ENCODE measurements around the gene OTUD7B.
A peak's percentile ranks its signal among the peaks of the same experiment; 100 is the strongest.

Gene OTUD7B

GRCh38 chr1:149945206-149945605, 65.3 kb downstream of the OTUD7B start:
- ATAC-seq: no peak

GRCh38 chr1:149942885-149943284, 67.6 kb downstream of the OTUD7B start:
- ATAC-seq: no peak
- TF ChIP-seq POU6F1 (CRISPR knock-in tag; IDR thresholded peaks at IDR 0.05; ENCODE audit: borderline replicate concordance, low read depth): no peak

More at GRCh38 chr1:149945206-149945605, 65.3 kb downstream of the OTUD7B start:
- TF ChIP-seq ZNF565 (CRISPR knock-in tag; conservative IDR thresholded peaks at IDR 0.05; ENCODE audit: low read depth) (no peak), CREB5 (CRISPR knock-in tag; IDR thresholded peaks at IDR 0.05; ENCODE audit: low read depth) (no peak), RARB (CRISPR knock-in tag; IDR thresholded peaks at IDR 0.05) (no peak), TSHZ2 (CRISPR knock-in tag; IDR thresholded peaks at IDR 0.05) (no peak), ZNF70 (CRISPR knock-in tag; IDR thresholded peaks at IDR 0.05) (no peak), ZC3H10 (CRISPR knock-in tag; IDR thresholded peaks at IDR 0.05) (no peak), ESRRG (CRISPR knock-in tag; IDR thresholded peaks at IDR 0.05) (no peak), ARNTL (CRISPR knock-in tag; IDR thresholded peaks at IDR 0.05; ENCODE audit: borderline replicate concordance, low read depth) (no peak), PATZ1 (CRISPR knock-in tag; IDR thresholded peaks at IDR 0.05; ENCODE audit: borderline replicate concordance) (no peak), TCF4 (CRISPR knock-in tag; IDR thresholded peaks at IDR 0.05; ENCODE audit: borderline replicate concordance) (no peak), SNAI2 (CRISPR knock-in tag; IDR thresholded peaks at IDR 0.05) (no peak)

GRCh38 chr1:149942207-149942606, 68.3 kb downstream of the OTUD7B start:
- ATAC-seq: peak; percentile 48
- TF ChIP-seq BACH2 (CRISPR knock-in tag; IDR thresholded peaks at IDR 0.05; ENCODE audit: borderline replicate concordance): no peak
- no peak for TF ChIP-seq ZFP30 (CRISPR knock-in tag; IDR thresholded peaks at IDR 0.05)
- TF ChIP-seq ZNF8 (CRISPR knock-in tag; IDR thresholded peaks at IDR 0.05): no peak
- TF ChIP-seq TOX (CRISPR knock-in tag; IDR thresholded peaks at IDR 0.05; ENCODE audit: borderline replicate concordance): no peak
- TF ChIP-seq GLIS3 (CRISPR knock-in tag; IDR thresholded peaks at IDR 0.05): no peak
- no peak for TF ChIP-seq CREB5 (CRISPR knock-in tag; IDR thresholded peaks at IDR 0.05; ENCODE audit: low read depth)
- TF ChIP-seq ZC3H10 (CRISPR knock-in tag; IDR thresholded peaks at IDR 0.05): no peak
- no peak for TF ChIP-seq ARNTL (CRISPR knock-in tag; IDR thresholded peaks at IDR 0.05; ENCODE audit: borderline replicate concordance, low read depth)

GRCh38 chr1:149940427-149940826, 70.1 kb downstream of the OTUD7B start:
- TF ChIP-seq ZNF8 (CRISPR knock-in tag; IDR thresholded peaks at IDR 0.05) (no peak), OSR1 (CRISPR knock-in tag; IDR thresholded peaks at IDR 0.05) (no peak), ARNTL (CRISPR knock-in tag; IDR thresholded peaks at IDR 0.05; ENCODE audit: borderline replicate concordance, low read depth) (no peak), ZFP30 (CRISPR knock-in tag; IDR thresholded peaks at IDR 0.05) (no peak), ESRRG (CRISPR knock-in tag; IDR thresholded peaks at IDR 0.05) (no peak), POU6F1 (CRISPR knock-in tag; IDR thresholded peaks at IDR 0.05; ENCODE audit: borderline replicate concordance, low read depth) (no peak), GLIS3 (CRISPR knock-in tag; IDR thresholded peaks at IDR 0.05) (no peak), ZNF70 (CRISPR knock-in tag; IDR thresholded peaks at IDR 0.05) (no peak)
- no peak for ATAC-seq

- peak; percentile 0; the same call in 2 of the 3 replicates for ATAC-seq
These were observed 71.9 kb downstream of the OTUD7B start for GRCh38 chr1:149938668-149939003.
